Neural cell (in vitro differentiated cells): ENCODE results near the gene SMPDL3A.

ENCODE experiments used
- EP300 ChIP-seq: fragments of 450-650 bp; conservative IDR thresholded peaks from 2 replicates; pipeline ENCODE4 v1.6.1; 2014; ENCODE audit warnings: antibody characterized with exemption, mild to moderate bottlenecking, moderate library complexity; ENCODE audit not compliant: poor library complexity, severe bottlenecking
- EZH2 ChIP-seq: fragments of 200-600, 300-800 bp; shearing (Covaris generic), sonication (generic); IDR thresholded peaks from 2 replicates; pipeline ENCODE4 v1.6.1; 2014; ENCODE audit warnings: antibody characterized with exemption, low read length, borderline replicate concordance, mild to moderate bottlenecking; ENCODE audit not compliant: insufficient read depth, poor library complexity, severe bottlenecking
- MXI1 ChIP-seq: fragments of 450-650 bp; conservative IDR thresholded peaks from 2 replicates; pipeline ENCODE4 v1.6.1; 2014; ENCODE audit warnings: antibody characterized with exemption, mild to moderate bottlenecking; ENCODE audit not compliant: poor library complexity, severe bottlenecking
- POLR2AphosphoS5 ChIP-seq: IDR thresholded peaks from 2 replicates; pipeline ENCODE4 v1.6.1; 2012
- TAF1 ChIP-seq: IDR thresholded peaks from 2 replicates; pipeline ENCODE4 v1.6.1; 2012; ENCODE audit warnings: low read depth
- TF ChIP-seq, protein P1 (sequence below): fragments of 450-650 bp; IDR thresholded peaks from 2 replicates; pipeline ENCODE4 v1.5.1; 2014; ENCODE audit warnings: antibody characterized with exemption, mild to moderate bottlenecking, moderate library complexity; ENCODE audit not compliant: poor library complexity, severe bottlenecking
- TF ChIP-seq, protein P2 (sequence below): IDR thresholded peaks from 2 replicates; pipeline ENCODE4 v1.6.1; 2012; ENCODE audit warnings: borderline replicate concordance

DNA sequence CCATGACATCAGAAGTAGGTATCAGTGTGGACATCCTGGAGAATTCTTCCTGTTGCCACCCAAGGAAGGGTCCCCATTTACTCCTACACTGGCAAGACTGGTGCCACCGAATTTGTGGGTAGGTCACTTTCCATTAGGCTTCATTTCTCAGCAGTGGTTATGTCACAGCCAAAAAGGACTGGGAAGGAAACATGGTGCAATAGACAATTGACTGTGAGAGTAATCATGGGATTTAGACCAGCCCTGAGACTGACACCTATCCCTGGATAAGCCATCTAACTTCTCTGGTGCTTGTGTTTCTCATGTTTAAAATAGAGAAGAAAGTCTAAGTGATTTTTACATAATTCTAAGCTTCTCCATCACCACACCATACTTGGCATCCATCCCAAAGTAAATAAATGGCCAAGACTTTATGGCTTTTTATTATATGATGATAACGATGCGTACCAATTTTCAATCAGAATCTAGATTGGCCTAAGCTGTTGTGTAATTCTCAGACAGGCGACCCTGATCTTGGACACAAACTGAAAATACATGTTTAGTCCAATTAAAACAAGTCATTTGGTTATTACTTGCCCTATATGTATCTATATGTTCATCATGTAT is 10.2 kb downstream of the SMPDL3A start:
- TF ChIP-seq, protein P1, sequence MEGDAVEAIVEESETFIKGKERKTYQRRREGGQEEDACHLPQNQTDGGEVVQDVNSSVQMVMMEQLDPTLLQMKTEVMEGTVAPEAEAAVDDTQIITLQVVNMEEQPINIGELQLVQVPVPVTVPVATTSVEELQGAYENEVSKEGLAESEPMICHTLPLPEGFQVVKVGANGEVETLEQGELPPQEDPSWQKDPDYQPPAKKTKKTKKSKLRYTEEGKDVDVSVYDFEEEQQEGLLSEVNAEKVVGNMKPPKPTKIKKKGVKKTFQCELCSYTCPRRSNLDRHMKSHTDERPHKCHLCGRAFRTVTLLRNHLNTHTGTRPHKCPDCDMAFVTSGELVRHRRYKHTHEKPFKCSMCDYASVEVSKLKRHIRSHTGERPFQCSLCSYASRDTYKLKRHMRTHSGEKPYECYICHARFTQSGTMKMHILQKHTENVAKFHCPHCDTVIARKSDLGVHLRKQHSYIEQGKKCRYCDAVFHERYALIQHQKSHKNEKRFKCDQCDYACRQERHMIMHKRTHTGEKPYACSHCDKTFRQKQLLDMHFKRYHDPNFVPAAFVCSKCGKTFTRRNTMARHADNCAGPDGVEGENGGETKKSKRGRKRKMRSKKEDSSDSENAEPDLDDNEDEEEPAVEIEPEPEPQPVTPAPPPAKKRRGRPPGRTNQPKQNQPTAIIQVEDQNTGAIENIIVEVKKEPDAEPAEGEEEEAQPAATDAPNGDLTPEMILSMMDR: no peak
- TF ChIP-seq POLR2AphosphoS5 (no peak), EZH2 (no peak), MXI1 (no peak), EP300 (no peak), TAF1 (no peak)
- TF ChIP-seq, protein P2, sequence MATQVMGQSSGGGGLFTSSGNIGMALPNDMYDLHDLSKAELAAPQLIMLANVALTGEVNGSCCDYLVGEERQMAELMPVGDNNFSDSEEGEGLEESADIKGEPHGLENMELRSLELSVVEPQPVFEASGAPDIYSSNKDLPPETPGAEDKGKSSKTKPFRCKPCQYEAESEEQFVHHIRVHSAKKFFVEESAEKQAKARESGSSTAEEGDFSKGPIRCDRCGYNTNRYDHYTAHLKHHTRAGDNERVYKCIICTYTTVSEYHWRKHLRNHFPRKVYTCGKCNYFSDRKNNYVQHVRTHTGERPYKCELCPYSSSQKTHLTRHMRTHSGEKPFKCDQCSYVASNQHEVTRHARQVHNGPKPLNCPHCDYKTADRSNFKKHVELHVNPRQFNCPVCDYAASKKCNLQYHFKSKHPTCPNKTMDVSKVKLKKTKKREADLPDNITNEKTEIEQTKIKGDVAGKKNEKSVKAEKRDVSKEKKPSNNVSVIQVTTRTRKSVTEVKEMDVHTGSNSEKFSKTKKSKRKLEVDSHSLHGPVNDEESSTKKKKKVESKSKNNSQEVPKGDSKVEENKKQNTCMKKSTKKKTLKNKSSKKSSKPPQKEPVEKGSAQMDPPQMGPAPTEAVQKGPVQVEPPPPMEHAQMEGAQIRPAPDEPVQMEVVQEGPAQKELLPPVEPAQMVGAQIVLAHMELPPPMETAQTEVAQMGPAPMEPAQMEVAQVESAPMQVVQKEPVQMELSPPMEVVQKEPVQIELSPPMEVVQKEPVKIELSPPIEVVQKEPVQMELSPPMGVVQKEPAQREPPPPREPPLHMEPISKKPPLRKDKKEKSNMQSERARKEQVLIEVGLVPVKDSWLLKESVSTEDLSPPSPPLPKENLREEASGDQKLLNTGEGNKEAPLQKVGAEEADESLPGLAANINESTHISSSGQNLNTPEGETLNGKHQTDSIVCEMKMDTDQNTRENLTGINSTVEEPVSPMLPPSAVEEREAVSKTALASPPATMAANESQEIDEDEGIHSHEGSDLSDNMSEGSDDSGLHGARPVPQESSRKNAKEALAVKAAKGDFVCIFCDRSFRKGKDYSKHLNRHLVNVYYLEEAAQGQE: no peak
